ENCODE results near the gene OPTC. TPM values are rescaled to one million over a fixed set of nuclear protein-coding genes. Genes with fewer than 3 reads are reported as not detected.

Gene OPTC
- total RNA-seq, 4 donors from 2014 or later: not detected

DNA sequence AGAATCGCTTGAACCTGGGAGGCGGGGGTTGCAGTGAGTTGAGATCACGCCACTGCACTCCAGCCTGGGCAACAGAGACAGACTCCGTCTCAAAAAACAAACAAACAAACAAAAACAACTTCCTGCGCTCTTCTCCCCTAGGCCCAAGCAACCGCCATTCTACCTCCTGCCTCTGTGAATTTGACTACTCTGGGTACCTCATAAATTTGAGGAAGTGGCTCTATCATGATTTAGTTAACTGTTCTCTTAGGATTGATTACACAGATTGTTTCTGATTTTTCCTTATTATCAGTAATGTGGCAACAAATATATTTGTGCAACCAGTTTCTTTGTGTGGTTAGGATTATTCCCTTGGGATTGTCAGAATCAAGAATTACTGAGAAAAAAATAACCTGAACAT lies 29.7 kb downstream of the OPTC start:
- Histone ChIP-seq H3K36me3 (no peaks in the 10 kb centered on the region), H3K27ac (no peak overlapping the region), H3K9me3 (no peaks in the 10 kb centered on the region), H3K27me3 (no peaks in the 10 kb centered on the region), H3K4me1 (peaks cover 65% of the 10 kb centered on the region), H3K4me3 (no peak overlapping the region)
- TF ChIP-seq, protein P1, sequence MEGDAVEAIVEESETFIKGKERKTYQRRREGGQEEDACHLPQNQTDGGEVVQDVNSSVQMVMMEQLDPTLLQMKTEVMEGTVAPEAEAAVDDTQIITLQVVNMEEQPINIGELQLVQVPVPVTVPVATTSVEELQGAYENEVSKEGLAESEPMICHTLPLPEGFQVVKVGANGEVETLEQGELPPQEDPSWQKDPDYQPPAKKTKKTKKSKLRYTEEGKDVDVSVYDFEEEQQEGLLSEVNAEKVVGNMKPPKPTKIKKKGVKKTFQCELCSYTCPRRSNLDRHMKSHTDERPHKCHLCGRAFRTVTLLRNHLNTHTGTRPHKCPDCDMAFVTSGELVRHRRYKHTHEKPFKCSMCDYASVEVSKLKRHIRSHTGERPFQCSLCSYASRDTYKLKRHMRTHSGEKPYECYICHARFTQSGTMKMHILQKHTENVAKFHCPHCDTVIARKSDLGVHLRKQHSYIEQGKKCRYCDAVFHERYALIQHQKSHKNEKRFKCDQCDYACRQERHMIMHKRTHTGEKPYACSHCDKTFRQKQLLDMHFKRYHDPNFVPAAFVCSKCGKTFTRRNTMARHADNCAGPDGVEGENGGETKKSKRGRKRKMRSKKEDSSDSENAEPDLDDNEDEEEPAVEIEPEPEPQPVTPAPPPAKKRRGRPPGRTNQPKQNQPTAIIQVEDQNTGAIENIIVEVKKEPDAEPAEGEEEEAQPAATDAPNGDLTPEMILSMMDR (IDR thresholded peaks at IDR 0.05): no peak
- no peak for TF ChIP-seq POLR2A (IDR thresholded peaks at IDR 0.05)
- no peak for DNase-seq (ENCODE audit: low spot score in 2 of 2)
- 96% methylated on average over 6 of the region's 6 CpGs for WGBS

DNA sequence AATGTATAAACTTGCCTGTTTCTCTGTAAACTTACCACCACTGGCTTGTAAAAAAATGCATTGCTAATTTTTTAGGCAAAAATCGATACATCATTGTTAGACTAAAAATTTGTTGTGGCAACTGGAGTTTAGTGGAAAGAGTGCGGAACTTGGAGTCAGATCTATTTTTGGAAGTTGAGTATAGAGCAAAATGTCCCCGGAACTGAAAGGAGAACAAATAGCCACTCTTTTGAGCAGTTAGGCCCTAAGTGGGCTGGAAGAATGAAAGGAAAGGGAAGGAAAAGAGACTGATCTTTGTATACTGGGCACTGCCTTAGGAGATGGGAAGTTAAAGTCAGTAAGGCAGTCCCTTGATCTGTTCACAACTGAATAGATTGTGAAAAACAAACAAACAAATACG lies 30.2 kb downstream of the OPTC start:
- Histone ChIP-seq H3K9me3 (no peaks in the 10 kb centered on the region), H3K27ac (peak overlapping the region; percentile 17), H3K4me3 (no peak overlapping the region), H3K36me3 (no peaks in the 10 kb centered on the region), H3K4me1 (peaks cover 65% of the 10 kb centered on the region), H3K27me3 (no peaks in the 10 kb centered on the region)
- DNase-seq (ENCODE audit: low spot score in 2 of 2): no peak
- TF ChIP-seq POLR2A (IDR thresholded peaks at IDR 0.05) (no peak), EP300 (IDR thresholded peaks at IDR 0.05) (no peak), POLR2AphosphoS5 (IDR thresholded peaks at IDR 0.05) (no peak)
- TF ChIP-seq, protein P1 (IDR thresholded peaks at IDR 0.05): no peak
- WGBS: 77% methylated on average over 4 of the region's 4 CpGs

DNA sequence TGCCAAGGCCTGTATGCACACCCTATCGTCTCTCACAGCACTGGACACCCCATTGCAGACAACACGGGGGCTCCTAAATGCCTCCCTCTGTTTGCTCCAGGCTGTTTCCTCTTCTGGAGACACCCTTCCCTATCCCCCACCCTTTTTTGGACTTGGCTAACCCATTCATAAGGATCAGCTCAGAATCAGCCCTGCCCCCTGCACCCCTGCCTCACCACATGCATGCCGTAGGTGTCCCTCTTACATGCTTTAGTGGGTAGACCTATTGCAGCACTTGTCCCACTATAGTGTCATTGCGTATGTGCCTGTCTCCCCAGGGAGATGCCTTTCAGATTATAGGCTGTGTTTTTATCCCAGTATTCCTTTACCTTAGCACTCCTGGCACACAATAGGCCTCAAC lies 30.9 kb downstream of the OPTC start:
- peaks cover 58% of the 10 kb centered on the region for H3K4me1 ChIP-seq
- H3K9me3 ChIP-seq: no peaks in the 10 kb centered on the region
- 91% methylated on average over 4 of the region's 4 CpGs for WGBS
- no peak for DNase-seq (ENCODE audit: low spot score in 2 of 2)
- peak overlapping the region; percentile 17 for H3K27ac ChIP-seq
- H3K27me3 ChIP-seq: no peaks in the 10 kb centered on the region
- TF ChIP-seq, protein P1 (IDR thresholded peaks at IDR 0.05): no peak
- no peak for TF ChIP-seq POLR2AphosphoS5 (IDR thresholded peaks at IDR 0.05)
- TF ChIP-seq POLR2A (IDR thresholded peaks at IDR 0.05): no peak
- no peak overlapping the region for H3K4me3 ChIP-seq
- H3K36me3 ChIP-seq: no peaks in the 10 kb centered on the region

DNA sequence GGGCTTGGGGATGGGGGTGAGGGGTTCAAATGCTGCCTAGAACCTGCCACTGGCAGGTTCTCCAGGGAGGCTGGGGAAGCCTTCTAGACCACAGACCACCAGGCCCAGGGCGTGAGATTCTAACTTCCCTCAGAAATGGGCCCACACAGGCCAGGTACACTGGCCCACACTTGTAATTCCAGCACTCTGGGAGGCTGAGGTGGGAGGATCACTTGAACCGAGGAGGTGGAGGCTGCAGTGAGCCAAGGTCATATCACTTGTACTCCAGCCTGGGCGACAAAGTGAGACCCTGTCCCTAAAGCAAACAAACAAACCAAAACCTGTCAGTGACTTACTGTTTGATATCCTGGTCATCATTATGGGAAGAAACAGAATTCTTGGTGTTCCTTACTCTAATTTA lies 31.7 kb downstream of the OPTC start:
- Histone ChIP-seq H3K4me3 (no peak overlapping the region), H3K27ac (peak overlapping the region; percentile 46), H3K27me3 (no peaks in the 10 kb centered on the region), H3K4me1 (peaks cover 50% of the 10 kb centered on the region), H3K9me3 (no peaks in the 10 kb centered on the region), H3K36me3 (no peaks in the 10 kb centered on the region)
- no peak for DNase-seq (ENCODE audit: low spot score in 2 of 2)
- 87% methylated on average over 3 of the region's 3 CpGs for WGBS
- TF ChIP-seq EP300 (IDR thresholded peaks at IDR 0.05): no peak
- TF ChIP-seq, protein P1 (IDR thresholded peaks at IDR 0.05): no peak
- TF ChIP-seq POLR2A (IDR thresholded peaks at IDR 0.05): no peak
- no peak for TF ChIP-seq POLR2AphosphoS5 (IDR thresholded peaks at IDR 0.05)

DNA sequence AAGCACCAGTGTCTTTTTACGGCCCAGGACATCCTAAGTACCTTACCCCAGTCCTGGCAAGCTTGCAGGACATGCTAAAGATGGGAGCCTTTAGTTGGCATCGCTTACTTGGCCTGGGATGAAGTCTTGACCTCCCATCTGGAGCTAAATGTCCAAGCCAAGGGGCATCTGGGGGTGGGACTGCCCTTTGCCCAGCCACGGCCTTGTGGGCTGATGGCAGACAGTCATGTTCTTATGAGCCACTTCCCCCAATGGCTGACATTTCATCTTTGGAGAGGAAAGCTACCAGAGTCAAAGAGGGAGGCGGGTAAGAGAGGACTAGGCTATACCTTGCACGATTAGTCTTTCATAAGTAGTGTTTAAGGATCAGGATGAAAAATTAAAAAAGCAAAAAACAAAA lies 32.2 kb downstream of the OPTC start:
- 84% methylated on average over 5 of the region's 5 CpGs for WGBS
- H3K36me3 ChIP-seq: no peaks in the 10 kb centered on the region
- peaks cover 45% of the 10 kb centered on the region for H3K4me1 ChIP-seq

More for the DNA sequence above, 32.2 kb downstream of the OPTC start:
- Histone ChIP-seq H3K9me3 (no peaks in the 10 kb centered on the region), H3K4me3 (no peak overlapping the region), H3K27ac (peak overlapping the region; percentile 46), H3K27me3 (no peaks in the 10 kb centered on the region)
- DNase-seq (ENCODE audit: low spot score in 2 of 2): no peak
- TF ChIP-seq EP300 (IDR thresholded peaks at IDR 0.05) (no peak), POLR2AphosphoS5 (IDR thresholded peaks at IDR 0.05) (no peak), POLR2A (IDR thresholded peaks at IDR 0.05) (no peak)
- TF ChIP-seq, protein P1 (IDR thresholded peaks at IDR 0.05): no peak

Measured in suprapubic skin (tissue), 4 donors.